Esophagus mucosa (tissue), 1 donor: ENCODE data around the gene NR4A3. TPM values are rescaled to one million over a fixed set of nuclear protein-coding genes. Genes with fewer than 3 reads are reported as not detected.
"Not testable (repeated sequence)": the region's sequence is repeated elsewhere in the genome, so short reads cannot be mapped to it uniquely, and the experiment has no call there.

ENCODE experiments used
- ATAC-seq: fragments of 200-7000 bp; cut with Tn5 transposase; one replicate; pipeline ENCODE4 v1.9.1; 2020
- total RNA-seq: library from RNA; stranded (reverse); gene quantifications from one replicate; pipeline ENCODE4 v1.2.4, GENCODE V29; 2023
- donor health status: DM: yes; HTN: yes; CAD: no.

Gene NR4A3
- total RNA-seq, 1 donor from 2014 or later = 0.24 TPM

DNA sequence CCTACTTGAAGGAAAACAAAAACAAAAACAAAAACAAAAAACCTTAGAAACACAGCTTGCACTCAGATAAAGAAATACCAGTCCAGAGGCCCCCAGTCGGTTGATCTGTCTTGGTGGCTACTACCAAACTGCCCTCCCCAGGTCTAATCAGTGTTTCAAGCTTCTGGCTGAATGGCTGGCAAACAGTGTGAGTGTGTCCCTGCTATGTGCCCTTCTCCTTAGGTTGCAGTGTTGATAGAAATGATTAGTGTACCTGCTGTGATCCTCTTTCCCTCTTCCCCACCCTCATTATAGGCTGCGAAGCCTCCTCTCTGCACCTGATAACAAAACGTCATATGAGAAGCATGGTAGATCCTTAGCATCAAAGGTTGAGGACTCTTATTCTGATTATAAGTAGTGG, 12.8 kb downstream of the NR4A3 start:
- no peak for ATAC-seq

DNA sequence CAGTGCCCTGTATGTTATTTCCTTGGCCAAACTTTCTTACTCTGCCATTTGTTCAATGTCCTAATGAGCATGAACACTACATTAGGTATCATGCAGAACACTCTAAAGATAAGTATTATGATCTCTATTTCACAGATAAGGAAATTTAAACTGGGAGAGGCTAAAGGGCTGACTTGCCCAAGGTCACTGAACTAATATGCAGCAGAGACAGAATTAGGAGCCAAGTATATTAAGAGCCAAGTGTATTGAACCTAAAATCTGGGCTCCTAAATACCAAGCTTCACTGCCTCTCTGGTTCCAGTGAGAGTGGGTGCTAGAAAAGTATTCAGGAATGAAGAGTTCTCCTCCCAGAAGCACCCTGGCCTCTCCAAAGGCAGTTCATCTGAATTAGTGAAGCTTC, 13.5 kb downstream of the NR4A3 start:
- ATAC-seq = no peak

DNA sequence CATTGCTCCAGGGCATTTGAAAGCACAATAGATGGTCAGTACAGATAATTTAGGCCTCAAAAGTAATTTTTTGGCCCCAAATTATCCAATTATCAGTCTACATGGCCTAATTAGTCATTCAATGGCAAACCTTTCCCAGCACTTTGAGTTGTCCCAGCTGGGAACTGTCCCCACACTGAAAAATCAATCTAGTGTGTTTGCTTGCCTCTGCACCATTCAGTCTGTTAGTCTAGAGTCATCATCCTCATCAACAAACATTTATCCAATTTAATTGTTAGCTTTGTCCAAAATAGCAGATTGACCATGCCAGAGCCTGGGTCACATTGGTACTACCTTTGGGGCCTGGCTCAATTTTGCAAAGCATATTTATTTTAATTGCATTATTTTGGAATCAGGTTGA, 13.9 kb downstream of the NR4A3 start:
- ATAC-seq = no peak

DNA sequence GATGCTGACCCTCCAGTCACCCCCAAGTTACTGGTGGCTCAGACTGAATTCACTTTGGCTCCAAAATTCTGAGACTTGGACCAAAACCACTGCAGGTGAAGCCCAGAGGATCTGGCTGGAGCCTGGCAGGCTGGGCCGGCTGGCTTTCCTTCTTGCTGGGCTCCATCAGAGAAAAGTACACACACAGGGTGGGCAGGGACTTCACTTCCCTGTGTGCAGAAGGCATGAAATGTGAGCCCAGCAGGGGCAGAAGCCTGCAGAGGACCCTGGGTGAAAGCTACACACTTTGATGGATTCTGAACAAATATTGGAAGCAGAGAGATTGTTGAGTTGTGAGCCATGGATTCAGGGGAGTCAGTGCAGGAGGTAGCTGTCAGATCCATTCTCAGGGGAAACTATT, 18.4 kb downstream of the NR4A3 start:
- no peak for ATAC-seq

DNA sequence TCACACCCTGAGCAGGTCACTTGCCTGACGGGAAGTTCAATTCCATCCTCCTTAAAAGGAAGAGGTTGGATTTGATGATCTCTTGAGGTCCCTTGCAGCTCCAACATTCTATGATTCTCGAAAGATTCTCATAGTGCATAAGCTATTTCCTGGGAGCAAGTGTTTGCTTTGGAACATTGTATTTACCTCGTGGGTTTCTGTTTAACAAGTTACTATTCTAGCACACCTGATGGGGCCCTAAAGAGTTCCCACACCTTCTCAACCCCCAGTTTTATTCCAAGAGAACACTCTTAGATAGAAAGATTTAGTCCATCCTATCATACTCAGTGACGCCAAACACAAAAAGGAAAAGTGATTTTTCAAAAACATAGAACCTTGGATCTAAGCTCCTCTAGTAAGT, 23.4 kb downstream of the NR4A3 start:
- no peak for ATAC-seq

DNA sequence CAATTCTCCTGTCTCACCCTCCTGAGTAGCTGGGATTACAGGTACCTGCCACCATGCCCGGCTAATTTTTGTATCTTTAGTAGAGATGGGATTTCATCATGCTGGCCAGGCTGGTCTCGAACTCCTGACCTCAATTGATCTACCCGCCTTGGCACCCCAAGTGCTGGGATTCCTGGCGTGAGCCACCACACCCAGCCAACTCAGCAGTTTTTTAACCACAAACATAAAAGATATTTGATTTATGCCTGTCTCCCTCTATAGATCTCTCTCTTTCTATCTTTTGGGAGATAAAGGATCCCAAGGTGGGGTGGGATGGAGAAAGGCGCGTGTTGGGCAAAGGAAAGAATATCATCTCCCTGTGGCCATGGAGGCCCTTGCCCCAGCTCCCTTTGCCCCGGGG, 26.8 kb downstream of the NR4A3 start:
- no peak for ATAC-seq

DNA sequence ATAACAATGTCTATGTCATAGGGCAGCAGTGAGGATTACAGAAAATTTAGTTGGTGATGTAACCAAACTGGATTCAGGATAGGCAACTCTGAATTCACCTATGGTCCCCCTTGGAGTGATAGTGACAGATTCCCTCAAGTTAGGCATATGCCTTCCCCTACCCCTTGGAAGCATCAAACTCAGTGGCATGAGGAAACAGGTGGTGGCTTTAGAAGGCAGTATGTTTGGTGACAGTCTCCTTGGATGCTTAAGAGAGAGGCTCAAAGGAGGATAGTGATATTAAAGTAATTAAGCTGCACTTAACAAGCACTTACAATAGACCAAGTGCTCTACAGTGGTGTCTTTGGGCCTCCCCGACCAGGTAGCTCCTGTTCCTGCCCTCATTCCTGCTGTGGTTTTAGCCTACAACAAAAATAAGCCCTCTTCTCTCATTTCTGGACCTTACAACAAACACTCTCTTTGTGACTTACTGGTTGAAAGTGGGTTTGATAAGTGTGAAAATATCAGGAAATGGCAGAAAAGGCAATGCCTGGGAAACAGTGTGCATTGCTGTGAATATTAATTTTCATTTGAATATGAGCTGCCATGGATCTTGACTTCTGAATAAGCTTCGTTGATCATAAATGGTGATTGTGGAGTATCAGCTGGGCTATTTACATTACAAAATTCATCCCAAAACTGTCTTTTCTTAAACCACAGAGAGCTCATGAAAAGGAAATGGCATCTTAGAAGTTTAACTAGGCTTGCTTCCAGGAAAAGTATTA, 29.2 kb downstream of the NR4A3 start:
- ATAC-seq = no peak

DNA sequence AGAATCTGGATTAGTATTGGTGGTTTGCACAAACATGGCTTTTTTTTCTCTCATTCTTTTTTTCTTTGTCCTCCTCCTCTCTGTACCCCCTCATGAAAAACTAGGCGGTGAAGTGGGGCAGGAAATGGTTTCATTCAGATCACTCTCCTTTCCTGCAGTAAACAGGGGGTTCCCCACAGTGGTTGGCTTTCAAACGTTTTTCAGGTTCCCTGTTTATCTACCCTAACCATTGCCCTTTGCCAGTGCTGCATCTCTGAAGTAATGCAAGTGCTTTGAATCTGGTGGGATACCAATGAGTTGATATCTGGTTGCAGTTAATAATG, 29.8 kb downstream of the NR4A3 start:
- peak; percentile 37 for ATAC-seq

DNA sequence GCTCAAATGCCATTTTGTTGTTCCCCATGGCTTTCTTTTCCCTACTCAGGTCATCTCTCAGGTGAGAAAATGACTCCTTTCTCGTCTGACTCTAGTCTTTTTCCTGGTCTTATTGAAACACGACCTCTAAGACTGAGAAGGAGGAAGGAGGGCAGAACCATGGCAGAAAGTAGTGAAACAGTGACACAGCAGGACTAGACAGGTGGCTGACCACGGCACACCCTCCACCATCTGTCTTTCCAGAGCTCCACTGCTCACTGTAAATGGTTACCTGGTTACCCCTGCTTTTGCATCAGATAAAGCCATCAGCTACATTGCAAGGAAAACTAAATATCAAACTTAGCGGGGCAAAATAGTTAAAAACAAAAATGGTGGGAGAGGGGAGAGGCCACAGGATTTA, 30.9 kb downstream of the NR4A3 start:
- no peak for ATAC-seq

DNA sequence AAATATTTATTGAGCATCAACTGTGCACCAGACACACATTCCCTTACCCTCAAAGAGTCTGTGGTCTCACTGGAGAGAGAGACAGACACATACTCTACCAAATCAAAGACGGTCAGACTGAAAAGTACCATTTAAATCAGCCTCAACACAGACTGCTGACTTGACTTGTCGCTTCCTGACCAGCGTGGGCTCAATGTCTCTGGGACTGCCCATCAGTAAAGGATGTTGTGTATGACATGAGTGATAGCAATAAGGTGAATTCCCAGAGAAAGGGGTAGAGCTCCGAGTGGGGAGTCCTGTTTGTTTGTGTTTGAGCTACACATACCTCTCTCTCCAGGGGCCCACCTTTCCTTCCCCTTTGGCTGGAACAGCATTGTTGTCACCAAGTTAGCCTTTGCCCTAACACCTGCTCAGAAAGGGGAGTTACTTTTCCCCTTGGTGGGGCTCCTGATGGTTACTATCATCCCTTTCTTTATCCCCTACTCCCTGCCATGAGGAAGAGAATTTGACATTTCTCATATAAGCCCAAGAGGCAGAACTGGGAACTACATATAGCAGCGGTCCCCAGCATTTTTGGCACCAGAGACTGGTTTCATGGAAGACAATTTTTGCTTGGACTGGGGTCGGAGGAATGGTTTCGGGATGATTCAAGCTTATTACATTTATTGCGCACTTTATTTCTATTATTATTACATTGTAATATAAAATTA, 33.9 kb downstream of the NR4A3 start:
- ATAC-seq = no peak

DNA sequence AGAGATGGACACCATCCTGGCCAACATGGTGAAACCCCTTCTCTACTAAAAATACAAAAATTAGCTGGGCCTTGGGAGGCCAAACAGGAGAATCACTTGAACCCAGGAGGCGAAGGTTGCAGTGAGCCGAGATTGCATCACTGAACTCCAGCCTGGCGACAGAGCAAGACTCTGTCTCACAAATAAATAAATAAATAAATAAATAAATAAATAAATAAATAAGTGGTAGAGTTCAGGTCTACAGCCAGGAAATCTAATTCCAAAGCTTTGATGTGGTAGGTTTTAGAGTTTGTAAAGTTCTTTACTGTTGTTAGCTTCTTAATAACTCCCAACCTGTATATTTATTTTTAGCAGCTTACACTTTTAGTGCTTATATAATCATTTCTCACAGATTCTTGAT, 35.9 kb downstream of the NR4A3 start:
- ATAC-seq = not testable (repeated sequence)

DNA sequence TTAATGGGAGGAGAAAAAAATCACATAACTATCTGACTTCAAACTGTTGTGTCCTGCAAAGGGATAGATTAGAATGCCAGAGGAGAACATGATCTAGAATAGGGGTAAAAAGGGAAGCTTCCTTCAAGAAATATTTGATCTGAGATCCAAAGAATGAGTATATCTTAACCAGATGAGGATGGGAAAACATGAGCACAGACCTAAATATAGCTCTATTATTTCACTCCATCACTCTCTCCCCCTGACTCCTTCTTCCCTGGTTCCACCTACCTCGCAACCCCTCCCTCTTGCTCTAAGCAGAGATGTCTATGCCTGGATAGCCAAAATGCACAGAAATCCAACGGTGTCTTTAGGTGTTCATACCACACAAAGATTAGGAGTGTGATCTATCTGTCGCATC, 36.4 kb downstream of the NR4A3 start:
- no peak for ATAC-seq

DNA sequence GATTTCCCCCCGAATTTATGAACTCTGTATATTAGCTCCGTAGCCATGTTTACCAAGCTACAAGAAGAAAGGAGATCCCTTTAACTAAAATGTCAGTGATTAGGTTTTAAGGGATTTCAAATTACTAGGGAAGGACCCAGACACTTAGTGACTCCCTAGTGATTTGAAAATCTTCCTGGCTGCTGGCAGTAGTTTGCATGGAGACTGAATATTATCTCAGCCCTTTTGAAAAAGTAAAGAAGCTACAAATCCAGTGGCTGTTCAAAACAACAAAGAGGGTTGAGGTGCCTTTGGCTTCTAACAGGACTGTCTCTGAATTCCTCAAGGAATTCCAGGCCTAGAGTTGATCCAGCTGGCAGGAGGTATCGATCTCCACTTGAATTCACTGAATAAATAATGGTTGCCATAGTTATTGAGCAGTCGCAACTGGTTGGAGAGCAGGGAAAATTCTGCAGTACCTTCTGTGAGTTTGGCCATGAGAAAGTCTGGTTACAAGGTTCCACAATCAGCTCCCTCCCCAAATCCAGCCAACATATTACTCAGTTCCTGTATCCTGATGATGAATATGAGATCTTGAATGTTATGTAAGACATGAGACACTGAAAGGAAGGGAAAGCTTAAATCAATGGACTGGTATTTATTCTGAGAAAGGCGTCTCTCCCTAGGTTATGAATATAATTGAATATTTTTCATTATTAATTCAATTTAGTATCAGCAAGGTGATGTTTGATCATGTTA, 37.7 kb downstream of the NR4A3 start:
- no peak for ATAC-seq

DNA sequence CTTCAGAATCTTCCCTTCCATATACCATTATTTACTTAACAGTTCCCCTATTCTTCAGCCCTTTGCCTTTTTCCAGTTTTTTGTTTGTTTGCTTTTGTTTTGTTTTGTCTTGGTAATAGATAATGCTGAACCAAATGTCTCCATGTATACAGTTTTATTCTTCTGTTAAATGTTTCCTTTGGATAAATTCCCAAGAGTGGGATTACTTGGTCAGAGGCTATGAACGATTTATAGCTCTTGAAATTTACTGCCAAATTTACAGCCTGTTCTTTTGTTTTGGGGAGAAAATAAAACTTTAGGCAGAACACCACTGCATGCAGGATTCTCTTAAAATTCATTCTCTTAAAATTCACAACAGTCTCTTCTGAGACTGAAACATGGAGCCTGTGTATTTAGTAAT, 38.6 kb downstream of the NR4A3 start:
- no peak for ATAC-seq

DNA sequence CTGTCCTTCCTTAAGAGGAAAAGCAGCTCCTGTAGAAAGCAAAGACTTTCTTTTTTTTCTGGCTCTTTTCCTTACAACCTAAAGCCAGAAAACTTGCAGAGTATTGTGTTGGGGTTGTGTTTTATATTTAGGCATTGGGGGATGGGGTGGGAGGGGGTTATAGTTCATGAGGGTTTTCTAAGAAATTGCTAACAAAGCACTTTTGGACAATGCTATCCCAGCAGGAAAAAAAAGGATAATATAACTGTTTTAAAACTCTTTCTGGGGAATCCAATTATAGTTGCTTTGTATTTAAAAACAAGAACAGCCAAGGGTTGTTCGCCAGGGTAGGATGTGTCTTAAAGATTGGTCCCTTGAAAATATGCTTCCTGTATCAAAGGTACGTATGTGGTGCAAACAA, 42.3 kb downstream of the NR4A3 start:
- ATAC-seq = no peak

DNA sequence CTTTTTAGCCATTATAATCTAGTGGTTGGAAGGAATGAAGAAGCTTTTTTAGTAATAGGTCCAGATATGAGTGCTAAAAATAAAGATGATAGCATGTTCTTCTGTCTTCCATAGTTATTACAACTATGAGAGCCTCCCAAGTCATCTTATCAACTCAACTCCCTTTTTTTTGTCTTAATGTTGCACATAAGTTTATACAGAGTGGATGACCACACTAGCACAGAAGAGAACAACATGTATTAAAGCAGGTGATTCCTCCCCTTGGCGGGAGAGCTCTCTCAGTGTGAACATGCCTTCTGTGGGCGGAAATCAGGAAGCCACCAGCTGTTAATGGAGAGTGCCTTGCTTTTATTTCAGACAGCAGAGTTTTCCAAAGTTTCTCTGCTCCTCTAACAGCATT, 44.7 kb downstream of the NR4A3 start:
- no peak for ATAC-seq

DNA sequence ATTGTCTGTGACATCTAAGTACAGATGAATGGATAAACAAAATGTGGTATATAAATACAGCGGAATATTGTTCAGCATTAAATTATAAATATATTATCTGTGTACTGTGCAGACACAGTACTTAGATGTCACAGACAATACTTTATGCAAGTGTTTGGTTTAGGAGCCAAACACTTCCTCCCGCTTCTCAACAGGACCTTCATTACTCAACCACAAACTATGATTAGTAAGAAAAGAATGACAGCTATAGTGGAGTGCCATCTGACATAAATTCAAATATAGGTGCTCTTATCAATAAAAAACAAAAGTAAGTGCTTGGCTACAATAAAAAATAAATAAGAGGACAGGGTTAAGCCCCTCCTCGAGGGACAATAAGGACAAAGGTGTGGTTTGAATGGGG, 45.9 kb downstream of the NR4A3 start:
- no peak for ATAC-seq

DNA sequence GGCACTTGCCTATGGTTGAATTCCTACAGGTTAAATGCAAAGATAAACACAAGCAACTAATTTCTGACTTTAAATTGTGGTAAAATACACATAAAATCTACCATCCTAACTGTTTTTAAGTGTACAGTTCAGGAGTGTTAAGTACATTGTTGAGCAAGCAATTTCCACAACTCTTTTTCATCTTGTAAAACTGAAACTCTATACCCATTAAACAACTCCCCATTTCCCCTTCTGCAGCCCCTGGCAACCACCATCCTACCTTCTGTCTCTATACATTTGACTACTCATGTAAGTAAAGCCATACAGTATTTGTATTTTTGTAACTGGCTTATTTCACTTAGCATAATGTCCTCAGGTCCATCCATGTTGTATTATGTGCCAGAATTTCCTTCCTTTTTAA, 46.3 kb downstream of the NR4A3 start:
- ATAC-seq = no peak

DNA sequence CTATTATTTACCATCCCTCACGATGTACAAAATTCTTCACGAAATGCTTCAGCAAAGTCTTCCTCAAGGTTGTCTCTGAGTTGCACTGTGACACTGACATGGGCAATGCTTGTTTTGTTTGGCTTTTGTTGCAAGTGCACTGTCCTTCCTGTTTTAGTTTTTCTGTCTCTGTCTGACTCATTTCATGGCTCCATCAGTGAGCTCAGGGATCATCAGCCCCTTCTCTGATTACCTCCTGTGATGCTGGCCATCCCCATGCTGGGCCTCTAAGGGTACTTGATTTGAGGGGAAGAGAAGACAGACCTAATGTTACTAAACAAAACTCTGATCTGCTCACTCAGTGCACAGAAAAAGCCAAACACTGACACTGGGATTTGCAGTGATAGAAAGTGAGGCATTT, 47.2 kb downstream of the NR4A3 start:
- no peak for ATAC-seq

DNA sequence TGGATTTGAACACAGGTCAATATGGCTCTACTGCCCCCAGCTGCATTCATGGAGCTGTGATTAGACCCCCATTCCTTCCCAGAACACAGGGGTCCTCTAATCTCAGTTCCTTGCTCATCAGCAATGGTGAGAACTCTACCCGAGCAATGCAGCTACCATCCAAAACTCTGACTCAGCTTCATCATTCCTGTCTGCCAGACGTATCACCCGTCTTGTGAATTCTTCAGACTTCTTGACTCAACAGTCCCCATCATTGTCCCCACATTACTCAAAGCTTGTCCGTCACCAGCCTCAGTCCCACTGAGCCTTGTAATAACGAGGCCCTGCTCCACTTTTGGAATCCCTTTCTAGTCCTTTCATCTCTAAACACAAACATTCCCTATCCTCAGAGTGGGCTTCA, 48.4 kb downstream of the NR4A3 start:
- no peak for ATAC-seq

DNA sequence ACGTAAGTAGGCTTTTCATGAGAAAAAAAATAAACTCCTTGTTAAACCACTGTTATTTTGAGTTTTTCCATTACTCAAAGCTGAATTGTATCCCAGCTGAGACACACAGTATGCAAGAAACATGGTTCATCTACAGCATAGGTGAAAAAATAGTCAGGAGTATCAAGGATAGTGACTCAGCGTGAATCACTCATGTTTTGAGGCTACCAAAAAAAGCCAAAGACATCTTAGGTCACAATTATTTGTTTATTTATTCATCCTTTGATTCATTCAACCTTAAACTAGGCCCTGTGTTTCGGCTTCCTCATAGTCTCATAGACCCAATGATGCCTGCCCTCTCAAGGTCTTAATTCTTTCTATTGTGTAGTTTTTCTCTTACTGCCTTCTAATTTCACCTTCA, 51.8 kb downstream of the NR4A3 start:
- peak; percentile 38 for ATAC-seq

DNA sequence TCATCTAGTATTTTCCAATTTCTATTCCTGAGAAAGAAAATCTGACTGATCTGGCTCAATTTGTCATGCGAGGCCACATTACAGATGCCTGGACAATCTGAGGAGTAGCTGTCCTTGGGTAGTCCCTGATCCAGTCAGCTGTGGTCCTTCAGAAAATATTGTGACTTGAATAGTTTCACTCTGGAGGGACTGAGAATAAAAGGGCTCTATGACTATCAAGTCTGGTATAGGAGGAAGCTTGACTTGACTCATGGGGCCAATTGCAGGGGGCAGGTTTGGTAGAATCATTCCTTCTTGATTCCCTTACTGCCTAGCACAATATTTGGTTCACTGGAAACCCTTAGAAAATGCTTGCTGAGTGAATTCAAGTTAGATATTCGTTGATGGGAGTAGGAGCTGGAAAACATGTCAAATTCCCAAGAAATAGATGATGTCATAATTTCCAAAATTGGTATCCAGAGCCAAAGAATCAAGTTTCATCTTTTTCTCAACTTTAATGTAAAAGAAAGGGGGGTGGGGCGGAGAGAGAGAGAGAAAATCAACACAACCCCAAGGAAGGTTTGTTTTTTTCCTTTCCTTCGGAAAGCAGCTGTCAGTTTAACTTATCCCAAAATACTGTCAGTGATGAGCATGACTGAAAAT, 52.4 kb downstream of the NR4A3 start:
- ATAC-seq = no peak

DNA sequence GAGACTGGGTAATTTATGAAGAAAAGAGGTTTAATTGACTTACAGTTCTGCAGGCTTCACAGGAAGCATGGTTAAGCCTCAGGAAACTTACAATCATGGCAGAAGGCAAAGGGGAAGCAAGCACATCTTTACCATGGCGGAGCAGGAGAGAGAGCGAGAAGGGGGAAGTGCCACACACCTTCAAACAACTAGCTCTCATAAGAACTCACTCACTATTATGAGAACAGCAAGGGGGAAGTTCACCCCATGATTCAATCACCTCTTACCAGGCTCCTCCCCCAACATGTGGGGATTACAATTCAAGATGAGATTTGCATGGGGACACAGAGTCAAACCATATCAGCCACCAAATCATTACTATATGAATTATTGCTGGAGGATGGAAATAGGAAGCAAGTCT, 54.5 kb downstream of the NR4A3 start:
- ATAC-seq = no peak

DNA sequence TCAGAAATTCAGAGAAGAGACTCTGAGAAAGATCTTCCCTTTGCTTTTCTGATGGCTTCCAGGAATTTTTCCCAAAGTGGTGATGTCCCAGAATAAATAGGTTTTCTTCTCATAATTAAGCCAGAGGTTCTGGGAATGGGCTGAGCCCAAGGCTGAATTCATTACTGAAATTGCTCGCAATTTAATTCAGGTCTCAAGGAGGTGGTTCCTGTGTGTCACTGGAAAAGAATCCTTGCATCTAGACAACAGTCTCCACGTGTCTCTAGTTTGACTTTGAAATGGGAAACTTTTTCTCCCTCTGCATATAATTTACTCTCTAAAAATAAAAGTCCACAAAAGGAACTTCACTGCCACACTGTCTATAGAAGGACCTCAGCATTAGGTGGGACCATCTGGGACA, 57.0 kb downstream of the NR4A3 start:
- ATAC-seq = no peak
